Peyer's patch (tissue), 4 donors: ENCODE measurements around the gene EXOC3L4.

Experiments
- CTCF ChIP-seq, 6 experiments: fragments of 450-650 bp in 4 of 6; fragments of 200-600 bp in 2 of 6; sonication (generic) in 1 of 6; IDR thresholded peaks; one replicate each; pipeline ENCODE4 v1.5.1; 2017 to 2019; ENCODE audit warnings: antibody characterized with exemption in 6 of 6, mild to moderate bottlenecking in 3 of 6, moderate library complexity in 1 of 6
- POLR2A ChIP-seq, 2 donors: fragments of 450-650 bp; IDR thresholded peaks; one replicate each; pipeline ENCODE4 v1.5.1; 2017; ENCODE audit warnings: antibody characterized with exemption in 2 of 2, mild to moderate bottlenecking in 2 of 2, moderate library complexity in 2 of 2

- TF ChIP-seq CTCF (IDR thresholded peaks at IDR 0.05): no peak
- no peak for TF ChIP-seq POLR2A (IDR thresholded peaks at IDR 0.05)
These were observed 12.9 kb downstream of the EXOC3L4 start for GRCh38 chr14:103107455-103107854.
